ENCODE data around the gene SLC22A15.
A peak's percentile ranks its signal among the peaks of the same experiment; 100 is the strongest.

SLC22A15 gene

GRCh38 chr1:116066868-116067565 is 90.7 kb downstream of the SLC22A15 start:
- Histone ChIP-seq H3K9ac (ENCODE audit: insufficient read length) (peak overlapping the region; percentile 42), H3K36me3 (ENCODE audit: insufficient read depth, low read length) (no peaks in the 10 kb centered on the region), H3K9me3 (ENCODE audit: low read depth, low read length) (no peaks in the 10 kb centered on the region), H3K4me3 (no peak overlapping the region), H3K27ac (peak overlapping the region; percentile 77)
- TF ChIP-seq EZH2 (IDR thresholded peaks at IDR 0.05) (no peak), POLR2AphosphoS5 (IDR thresholded peaks at IDR 0.05; ENCODE audit: borderline replicate concordance, low read depth, low read length) (no peak), FOXP2 (optimal IDR thresholded peaks at IDR 0.05; ENCODE audit: control extremely low read depth, extremely low read length, insufficient read depth) (no peak)
- DNase-seq (ENCODE audit: low read depth, low spot score): no peak

GRCh38 chr1:116067566-116067890 is 91.2 kb downstream of the SLC22A15 start:
- H3K9me3 ChIP-seq (ENCODE audit: low read depth, low read length): no peaks in the 10 kb centered on the region
- DNase-seq (ENCODE audit: low read depth, low spot score): no peak
- H3K27ac ChIP-seq: peak overlapping the region; percentile 77
- H3K9ac ChIP-seq (ENCODE audit: insufficient read length): peak overlapping the region; percentile 0
- H3K36me3 ChIP-seq (ENCODE audit: insufficient read depth, low read length): no peaks in the 10 kb centered on the region
- TF ChIP-seq POLR2AphosphoS5 (IDR thresholded peaks at IDR 0.05; ENCODE audit: borderline replicate concordance, low read depth, low read length): no peak
- no peak overlapping the region for H3K4me3 ChIP-seq

GRCh38 chr1:116075575-116075974 is 99.3 kb downstream of the SLC22A15 start:
- DNase-seq (ENCODE audit: low read depth, low spot score): no peak
- no peak overlapping the region for H3K9ac ChIP-seq (ENCODE audit: insufficient read length)
- no peak overlapping the region for H3K27ac ChIP-seq
- TF ChIP-seq FOXP2 (optimal IDR thresholded peaks at IDR 0.05; ENCODE audit: control extremely low read depth, extremely low read length, insufficient read depth): no peak
- no peak for TF ChIP-seq EZH2 (IDR thresholded peaks at IDR 0.05)
- TF ChIP-seq POLR2AphosphoS5 (IDR thresholded peaks at IDR 0.05; ENCODE audit: borderline replicate concordance, low read depth, low read length): no peak
- H3K36me3 ChIP-seq (ENCODE audit: insufficient read depth, low read length): no peaks in the 10 kb centered on the region
- no peaks in the 10 kb centered on the region for H3K9me3 ChIP-seq (ENCODE audit: low read depth, low read length)
- no peak overlapping the region for H3K4me3 ChIP-seq

GRCh38 chr1:116075990-116076389 is 99.7 kb downstream of the SLC22A15 start:
- H3K36me3 ChIP-seq (ENCODE audit: insufficient read depth, low read length): no peaks in the 10 kb centered on the region
- H3K9ac ChIP-seq (ENCODE audit: insufficient read length): no peak overlapping the region
- H3K27ac ChIP-seq: no peak overlapping the region
- DNase-seq (ENCODE audit: low read depth, low spot score): no peak
- no peaks in the 10 kb centered on the region for H3K9me3 ChIP-seq (ENCODE audit: low read depth, low read length)
- TF ChIP-seq EZH2 (IDR thresholded peaks at IDR 0.05): no peak
- no peak for TF ChIP-seq POLR2AphosphoS5 (IDR thresholded peaks at IDR 0.05; ENCODE audit: borderline replicate concordance, low read depth, low read length)
- no peak for TF ChIP-seq FOXP2 (optimal IDR thresholded peaks at IDR 0.05; ENCODE audit: control extremely low read depth, extremely low read length, insufficient read depth)
- H3K4me3 ChIP-seq: no peak overlapping the region

GRCh38 chr1:116076831-116077230 is 100.5 kb downstream of the SLC22A15 start:
- no peak for TF ChIP-seq POLR2AphosphoS5 (IDR thresholded peaks at IDR 0.05; ENCODE audit: borderline replicate concordance, low read depth, low read length)
- TF ChIP-seq FOXP2 (optimal IDR thresholded peaks at IDR 0.05; ENCODE audit: control extremely low read depth, extremely low read length, insufficient read depth): no peak
- no peak for TF ChIP-seq EZH2 (IDR thresholded peaks at IDR 0.05)
- no peaks in the 10 kb centered on the region for H3K36me3 ChIP-seq (ENCODE audit: insufficient read depth, low read length)
- H3K27ac ChIP-seq: no peak overlapping the region
- H3K9me3 ChIP-seq (ENCODE audit: low read depth, low read length): no peaks in the 10 kb centered on the region
- H3K4me3 ChIP-seq: no peak overlapping the region
- DNase-seq (ENCODE audit: low read depth, low spot score): no peak
- H3K9ac ChIP-seq (ENCODE audit: insufficient read length): no peak overlapping the region

GRCh38 chr1:116078699-116079223 is 102.4 kb downstream of the SLC22A15 start:
- peaks cover 15% of the 10 kb centered on the region for H3K36me3 ChIP-seq (ENCODE audit: insufficient read depth, low read length)
- H3K27ac ChIP-seq: peak overlapping the region; percentile 100
- TF ChIP-seq POLR2AphosphoS5 (IDR thresholded peaks at IDR 0.05; ENCODE audit: borderline replicate concordance, low read depth, low read length) (no peak), EZH2 (IDR thresholded peaks at IDR 0.05) (no peak), FOXP2 (optimal IDR thresholded peaks at IDR 0.05; ENCODE audit: control extremely low read depth, extremely low read length, insufficient read depth) (no peak)
- peaks cover 3% of the 10 kb centered on the region; the same call in 1 of the 2 replicates for H3K9me3 ChIP-seq (ENCODE audit: low read depth, low read length)
- peak overlapping the region; percentile 90 for H3K9ac ChIP-seq (ENCODE audit: insufficient read length)
- H3K4me3 ChIP-seq: peak overlapping the region; percentile 83
- no peak for DNase-seq (ENCODE audit: low read depth, low spot score)

- DNase-seq (ENCODE audit: low read depth, low spot score): no peak
These were observed 111.3 kb downstream of the SLC22A15 start for GRCh38 chr1:116087628-116088027.

GRCh38 chr1:116089870-116090269 is 113.6 kb downstream of the SLC22A15 start:
- no peak for DNase-seq (ENCODE audit: low read depth, low spot score)
- H3K9ac ChIP-seq (ENCODE audit: insufficient read length): no peak overlapping the region
- peaks cover 97% of the 10 kb centered on the region for H3K36me3 ChIP-seq (ENCODE audit: insufficient read depth, low read length)
- no peak overlapping the region for H3K4me3 ChIP-seq
- TF ChIP-seq FOXP2 (optimal IDR thresholded peaks at IDR 0.05; ENCODE audit: control extremely low read depth, extremely low read length, insufficient read depth) (no peak), POLR2AphosphoS5 (IDR thresholded peaks at IDR 0.05; ENCODE audit: borderline replicate concordance, low read depth, low read length) (no peak), EZH2 (IDR thresholded peaks at IDR 0.05) (no peak)
- H3K27ac ChIP-seq: no peak overlapping the region
- peaks cover 32% of the 10 kb centered on the region for H3K9me3 ChIP-seq (ENCODE audit: low read depth, low read length)

More at GRCh38 chr1:116087628-116088027, 111.3 kb downstream of the SLC22A15 start:
- Histone ChIP-seq H3K36me3 (ENCODE audit: insufficient read depth, low read length) (peaks cover 98% of the 10 kb centered on the region), H3K27ac (no peak overlapping the region), H3K4me3 (no peak overlapping the region), H3K9ac (ENCODE audit: insufficient read length) (no peak overlapping the region), H3K9me3 (ENCODE audit: low read depth, low read length) (peaks cover 33% of the 10 kb centered on the region)
- no peak for TF ChIP-seq EZH2 (IDR thresholded peaks at IDR 0.05)
- no peak for TF ChIP-seq POLR2AphosphoS5 (IDR thresholded peaks at IDR 0.05; ENCODE audit: borderline replicate concordance, low read depth, low read length)
- no peak for TF ChIP-seq FOXP2 (optimal IDR thresholded peaks at IDR 0.05; ENCODE audit: control extremely low read depth, extremely low read length, insufficient read depth)

GRCh38 chr1:116091083-116091482 is 114.8 kb downstream of the SLC22A15 start:
- Histone ChIP-seq H3K9me3 (ENCODE audit: low read depth, low read length) (peaks cover 34% of the 10 kb centered on the region), H3K4me3 (no peak overlapping the region), H3K36me3 (ENCODE audit: insufficient read depth, low read length) (peaks cover 96% of the 10 kb centered on the region), H3K27ac (no peak overlapping the region), H3K9ac (ENCODE audit: insufficient read length) (no peak overlapping the region)
- TF ChIP-seq EZH2 (IDR thresholded peaks at IDR 0.05) (no peak), FOXP2 (optimal IDR thresholded peaks at IDR 0.05; ENCODE audit: control extremely low read depth, extremely low read length, insufficient read depth) (no peak), POLR2AphosphoS5 (IDR thresholded peaks at IDR 0.05; ENCODE audit: borderline replicate concordance, low read depth, low read length) (no peak)
- DNase-seq (ENCODE audit: low read depth, low spot score): no peak
